ENCODE measurements around the gene PEX11G. TPM values are rescaled to one million over a fixed set of nuclear protein-coding genes. Genes with fewer than 3 reads are reported as not detected.

PEX11G gene
- total RNA-seq, 4 donors from 2014 or later: 2.2 to 14.5 (median 8.9) TPM

GRCh38 chr19:7478173-7478842 lies 10.5 kb downstream of the PEX11G start:
- Histone ChIP-seq H3K27ac (no peak overlapping the region), H3K27me3 (no peaks in the 10 kb centered on the region), H3K4me1 (peaks cover 0 to 8% (median 8%) of the 10 kb centered on the region in 4 donors), H3K9me3 (no peaks in the 10 kb centered on the region), H3K4me3 (no peak overlapping the region), H3K36me3 (no peaks in the 10 kb centered on the region)
- WGBS, 2 donors (ENCODE audit: low coverage in 1 of 2): 79% methylated on average over 12 of the region's 26 CpGs; no CpG with 5 or more reads in 1 of the 2 donors
- intact Hi-C loops (cut with DNase I; ENCODE audit: low total_unique reads) (no loop called here), in situ Hi-C loops (cut with MboI; ENCODE audit: low pct_ligation_motif_present in 1 of 4, low pct_unique_long_range_greater_than_20kb in 1 of 4, low sequenced_read_pairs in 3 of 4) (no loop called here)
- no peak for TF ChIP-seq POLR2A (IDR thresholded peaks at IDR 0.05)
- TF ChIP-seq EP300 (IDR thresholded peaks at IDR 0.05; ENCODE audit: low read depth): no peak
- no peak for TF ChIP-seq CTCF (IDR thresholded peaks at IDR 0.05)
- no peak for TF ChIP-seq POLR2AphosphoS5 (IDR thresholded peaks at IDR 0.05)
- DNase-seq: no peak

- TF ChIP-seq CTCF (IDR thresholded peaks at IDR 0.05) (no peak), EP300 (IDR thresholded peaks at IDR 0.05; ENCODE audit: low read depth) (no peak)
- WGBS, 2 donors (ENCODE audit: low coverage in 1 of 2): 92% methylated on average over 10 of the region's 10 CpGs
- H3K27me3 ChIP-seq: no peaks in the 10 kb centered on the region
- no peaks in the 10 kb centered on the region for H3K36me3 ChIP-seq
- intact Hi-C loops (cut with DNase I; ENCODE audit: low total_unique reads): no loop called here
- no peaks in the 10 kb centered on the region for H3K9me3 ChIP-seq
- in situ Hi-C loops (cut with MboI; ENCODE audit: low pct_ligation_motif_present in 1 of 4, low pct_unique_long_range_greater_than_20kb in 1 of 4, low sequenced_read_pairs in 3 of 4): no loop called here
- H3K27ac ChIP-seq: no peak overlapping the region
- no peak for DNase-seq
- peaks cover 0 to 5% (median 2%) of the 10 kb centered on the region in 4 donors for H3K4me1 ChIP-seq
- H3K4me3 ChIP-seq: no peak overlapping the region
These were observed 11.1 kb downstream of the PEX11G start for GRCh38 chr19:7477758-7478157.

- 87% methylated on average over 21 to 30 of the region's 35 CpGs for WGBS, 2 donors (ENCODE audit: low coverage in 1 of 2)
- H3K4me3 ChIP-seq: no peak overlapping the region
- no peaks in the 10 kb centered on the region for H3K9me3 ChIP-seq
- H3K27ac ChIP-seq: no peak overlapping the region
- peaks cover 0 to 2% (median 0%) of the 10 kb centered on the region in 4 donors for H3K4me1 ChIP-seq
- TF ChIP-seq POLR2A (IDR thresholded peaks at IDR 0.05) (no peak), POLR2AphosphoS5 (IDR thresholded peaks at IDR 0.05) (no peak), CTCF (IDR thresholded peaks at IDR 0.05) (no peak), EP300 (IDR thresholded peaks at IDR 0.05; ENCODE audit: low read depth) (no peak)
- no peak for DNase-seq
- no peaks in the 10 kb centered on the region for H3K36me3 ChIP-seq
- no peaks in the 10 kb centered on the region for H3K27me3 ChIP-seq
- intact Hi-C loops (cut with DNase I; ENCODE audit: low total_unique reads): no loop called here
- in situ Hi-C loops (cut with MboI; ENCODE audit: low pct_ligation_motif_present in 1 of 4, low pct_unique_long_range_greater_than_20kb in 1 of 4, low sequenced_read_pairs in 3 of 4): no loop called here
These were observed 11.9 kb downstream of the PEX11G start for GRCh38 chr19:7476777-7477494.

- Histone ChIP-seq H3K9me3 (no peaks in the 10 kb centered on the region), H3K4me3 (no peak overlapping the region), H3K36me3 (peaks cover 0 to under 1% (median 0%) of the 10 kb centered on the region in 4 donors), H3K27me3 (no peaks in the 10 kb centered on the region), H3K27ac (no peak overlapping the region), H3K4me1 (no peaks in the 10 kb centered on the region)
- TF ChIP-seq CTCF (IDR thresholded peaks at IDR 0.05) (no peak), EP300 (IDR thresholded peaks at IDR 0.05; ENCODE audit: low read depth) (no peak), POLR2AphosphoS5 (IDR thresholded peaks at IDR 0.05) (peak in 1 of 3 donors; percentile 28), POLR2A (IDR thresholded peaks at IDR 0.05) (no peak)
- DNase-seq: no peak
- 70% methylated on average over 7 of the region's 7 CpGs; no CpG with 5 or more reads in 1 of the 2 donors for WGBS, 2 donors (ENCODE audit: low coverage in 1 of 2)
- intact Hi-C loops (cut with DNase I; ENCODE audit: low total_unique reads): no loop called here
- in situ Hi-C loops (cut with MboI; ENCODE audit: low pct_ligation_motif_present in 1 of 4, low pct_unique_long_range_greater_than_20kb in 1 of 4, low sequenced_read_pairs in 3 of 4): no loop called here
These were observed 12.6 kb downstream of the PEX11G start for GRCh38 chr19:7476241-7476640.

Measured in transverse colon (tissue), 4 donors.